Activated naive CD8-positive, alpha-beta T cell treated with anti-CD3 and anti-CD28 coated beads, Interleukin-2, amount 50 U/mL, for 24 hours (primary cell): Measurements from ENCODE around the gene MYT1.
A peak's percentile ranks its signal among the peaks of the same experiment; 100 is the strongest.

Experiments used
- ATAC-seq: fragments of 150-1000 bp; cut with Tn5 transposase; one replicate; pipeline ENCODE4 v1.10.0; 2021
- DNase-seq: peaks from one replicate; pipeline ENCODE4 v3.0.0; 2021
- H3K27ac Mint-ChIP-seq: one replicate; pipeline ENCODE4 v1.8.0; 2021; ENCODE audit warnings: mild to moderate bottlenecking, mixed read lengths
- H3K27me3 Mint-ChIP-seq: one replicate; pipeline ENCODE4 v1.8.0; 2021; ENCODE audit warnings: mixed read lengths
- H3K36me3 Mint-ChIP-seq: one replicate; pipeline ENCODE4 v1.8.0; 2021; ENCODE audit warnings: low read depth, mixed read lengths
- H3K4me1 Mint-ChIP-seq: one replicate; pipeline ENCODE4 v1.8.0; 2021; ENCODE audit warnings: mixed read lengths
- H3K4me3 Mint-ChIP-seq: one replicate; pipeline ENCODE4 v1.8.0; 2021; ENCODE audit warnings: mild to moderate bottlenecking, moderate library complexity, mixed read lengths
- H3K9me3 Mint-ChIP-seq: one replicate; pipeline ENCODE4 v1.8.0; 2021; ENCODE audit warnings: mixed read lengths

MYT1 gene

DNA sequence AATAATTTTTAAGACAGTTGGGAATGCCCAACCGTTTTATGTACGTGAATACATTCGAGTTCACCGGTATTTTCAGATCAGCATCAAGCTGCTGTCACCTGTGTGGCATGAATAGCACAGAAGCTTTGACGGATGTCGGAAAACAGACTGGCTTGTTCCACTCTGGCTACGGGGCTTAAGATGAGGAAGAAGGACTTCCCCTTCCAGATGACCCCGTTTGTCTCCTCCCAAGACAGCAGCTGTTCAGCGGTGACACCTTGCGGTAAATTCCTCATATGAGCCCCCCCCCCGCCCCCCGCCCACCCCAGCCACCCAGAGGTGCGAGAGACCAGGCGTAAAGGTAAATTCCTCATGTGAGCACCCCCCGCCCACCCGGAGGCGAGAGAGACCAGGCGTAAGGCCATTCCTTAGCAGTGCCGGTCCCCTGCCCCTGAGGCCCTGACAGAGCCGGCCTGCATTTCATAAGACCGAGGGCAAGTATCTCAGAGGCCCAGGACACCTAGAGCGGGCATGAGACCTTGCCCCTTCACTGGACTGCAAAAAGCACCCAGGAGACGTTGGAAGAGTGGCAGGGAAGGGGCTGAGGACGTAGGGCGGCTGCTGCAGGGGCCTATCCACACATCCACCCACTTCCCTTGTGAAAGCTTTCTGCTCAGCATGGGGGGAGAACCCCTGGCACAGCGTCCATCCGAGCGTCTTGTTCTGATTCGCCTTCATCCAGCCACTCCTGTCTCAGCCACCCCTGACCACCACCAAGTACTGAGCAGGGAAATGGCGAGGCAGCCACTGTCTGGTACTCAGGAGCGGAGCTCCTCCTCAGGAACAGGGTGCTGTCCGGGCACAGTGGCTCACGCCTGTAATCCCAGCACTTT, 84.0 kb downstream of the MYT1 start:
- no peaks in the 10 kb centered on the region for H3K4me1 Mint-ChIP-seq
- peaks cover 4% of the 10 kb centered on the region for H3K27me3 Mint-ChIP-seq
- H3K9me3 Mint-ChIP-seq, result no peaks in the 10 kb centered on the region
- H3K36me3 Mint-ChIP-seq, result no peaks in the 10 kb centered on the region
- DNase-seq (no peak), ATAC-seq (no peak)
- no peak overlapping the region for H3K4me3 Mint-ChIP-seq
- H3K27ac Mint-ChIP-seq, result no peak overlapping the region

DNA sequence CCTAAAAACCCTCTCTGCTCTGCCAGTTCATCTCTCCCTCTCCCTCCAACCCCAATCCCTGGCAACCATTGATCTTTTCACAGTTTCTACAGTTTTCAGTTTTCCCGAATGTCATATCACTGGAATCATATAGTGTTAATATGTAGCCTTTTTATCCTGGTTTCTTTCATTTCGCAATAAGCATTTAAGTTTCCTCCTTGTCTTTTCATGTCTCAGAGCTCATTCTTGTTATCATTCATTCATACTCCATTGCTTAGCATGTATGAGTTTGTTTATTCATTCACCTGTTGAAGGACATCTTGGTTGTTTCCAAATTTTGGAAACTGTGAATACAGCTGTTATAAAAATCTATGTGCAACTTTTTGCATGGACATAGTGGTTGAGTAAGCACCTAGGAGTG, 85.8 kb downstream of the MYT1 start:
- H3K27ac Mint-ChIP-seq, result no peak overlapping the region
- no peak for DNase-seq
- peaks cover 5% of the 10 kb centered on the region for H3K4me1 Mint-ChIP-seq
- no peaks in the 10 kb centered on the region for H3K9me3 Mint-ChIP-seq
- H3K36me3 Mint-ChIP-seq, result no peaks in the 10 kb centered on the region
- H3K27me3 Mint-ChIP-seq, result peaks cover 4% of the 10 kb centered on the region
- no peak overlapping the region for H3K4me3 Mint-ChIP-seq
- ATAC-seq, result no peak

DNA sequence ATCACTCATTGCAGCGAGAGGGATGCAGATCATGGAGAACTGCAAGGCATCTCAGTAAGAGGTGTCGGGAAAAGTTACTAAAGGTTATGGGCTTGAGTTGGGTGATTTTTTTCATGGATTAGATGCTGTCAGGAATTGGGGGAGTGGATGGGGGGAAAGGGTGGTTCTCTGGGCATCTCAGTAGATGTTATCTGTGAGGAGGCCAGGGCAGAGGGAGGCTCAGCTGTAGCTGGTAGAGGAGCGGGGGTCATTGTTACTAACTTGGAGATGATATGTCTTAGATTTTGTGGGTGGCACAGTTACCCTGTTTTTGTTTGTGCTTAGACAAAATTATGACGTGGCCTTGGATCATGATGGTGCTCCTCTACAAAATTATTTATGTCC, 88.7 kb downstream of the MYT1 start:
- DNase-seq (no peak), ATAC-seq (no peak)
- H3K4me3 Mint-ChIP-seq, result no peak overlapping the region
- peaks cover 3% of the 10 kb centered on the region for H3K36me3 Mint-ChIP-seq
- H3K9me3 Mint-ChIP-seq, result no peaks in the 10 kb centered on the region
- peaks cover 25% of the 10 kb centered on the region for H3K4me1 Mint-ChIP-seq
- H3K27me3 Mint-ChIP-seq, result peaks cover 5% of the 10 kb centered on the region
- H3K27ac Mint-ChIP-seq, result no peak overlapping the region

DNA sequence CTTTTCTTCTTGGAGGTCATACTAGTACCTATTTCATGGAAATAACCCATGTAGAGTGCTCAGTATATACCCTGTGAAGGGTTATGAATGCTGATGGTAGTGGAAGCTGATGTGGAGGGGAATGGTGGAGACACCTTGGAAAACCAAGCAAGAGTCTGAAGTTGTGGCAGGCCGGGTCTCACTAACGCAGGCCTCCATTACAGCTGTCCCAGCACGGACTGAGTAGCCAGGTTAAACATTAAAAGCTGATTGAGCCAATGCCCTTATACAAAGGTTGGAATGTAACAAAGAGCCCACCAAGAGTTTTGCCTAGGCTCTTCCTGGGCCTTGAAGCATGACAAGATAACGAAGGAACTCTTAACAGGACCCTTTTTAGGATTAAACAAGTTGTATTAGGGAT, 89.2 kb downstream of the MYT1 start:
- Mint-ChIP-seq H3K4me3 (no peak overlapping the region), H3K27ac (no peak overlapping the region), H3K9me3 (no peaks in the 10 kb centered on the region), H3K36me3 (peaks cover 3% of the 10 kb centered on the region), H3K4me1 (peaks cover 30% of the 10 kb centered on the region), H3K27me3 (peaks cover 5% of the 10 kb centered on the region)
- DNase-seq (no peak), ATAC-seq (no peak)

DNA sequence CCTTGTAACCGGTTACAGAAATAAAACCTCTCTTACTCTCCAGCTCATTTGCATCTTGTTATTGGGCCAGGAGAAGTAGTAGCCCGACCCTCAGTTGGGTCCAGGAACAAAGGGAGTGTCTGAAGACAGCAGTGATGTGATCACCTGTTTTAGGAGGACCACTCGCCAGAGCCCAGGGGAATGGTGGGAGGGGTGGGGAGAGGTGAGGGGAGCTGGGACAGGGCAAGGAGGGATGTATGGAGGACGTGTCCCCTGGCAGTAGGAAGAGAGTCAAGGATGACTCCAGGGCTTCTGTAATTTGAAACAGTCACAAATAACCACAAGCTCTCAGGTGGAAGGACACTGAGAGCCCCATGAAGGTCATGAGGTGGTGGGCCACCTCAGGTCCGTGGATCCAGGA, 89.9 kb downstream of the MYT1 start:
- Mint-ChIP-seq H3K4me1 (peaks cover 36% of the 10 kb centered on the region), H3K36me3 (peaks cover 3% of the 10 kb centered on the region), H3K27ac (peak overlapping the region; percentile 87), H3K9me3 (no peaks in the 10 kb centered on the region), H3K27me3 (peaks cover 5% of the 10 kb centered on the region), H3K4me3 (peak overlapping the region; percentile 80)
- no peak for ATAC-seq
- no peak for DNase-seq

DNA sequence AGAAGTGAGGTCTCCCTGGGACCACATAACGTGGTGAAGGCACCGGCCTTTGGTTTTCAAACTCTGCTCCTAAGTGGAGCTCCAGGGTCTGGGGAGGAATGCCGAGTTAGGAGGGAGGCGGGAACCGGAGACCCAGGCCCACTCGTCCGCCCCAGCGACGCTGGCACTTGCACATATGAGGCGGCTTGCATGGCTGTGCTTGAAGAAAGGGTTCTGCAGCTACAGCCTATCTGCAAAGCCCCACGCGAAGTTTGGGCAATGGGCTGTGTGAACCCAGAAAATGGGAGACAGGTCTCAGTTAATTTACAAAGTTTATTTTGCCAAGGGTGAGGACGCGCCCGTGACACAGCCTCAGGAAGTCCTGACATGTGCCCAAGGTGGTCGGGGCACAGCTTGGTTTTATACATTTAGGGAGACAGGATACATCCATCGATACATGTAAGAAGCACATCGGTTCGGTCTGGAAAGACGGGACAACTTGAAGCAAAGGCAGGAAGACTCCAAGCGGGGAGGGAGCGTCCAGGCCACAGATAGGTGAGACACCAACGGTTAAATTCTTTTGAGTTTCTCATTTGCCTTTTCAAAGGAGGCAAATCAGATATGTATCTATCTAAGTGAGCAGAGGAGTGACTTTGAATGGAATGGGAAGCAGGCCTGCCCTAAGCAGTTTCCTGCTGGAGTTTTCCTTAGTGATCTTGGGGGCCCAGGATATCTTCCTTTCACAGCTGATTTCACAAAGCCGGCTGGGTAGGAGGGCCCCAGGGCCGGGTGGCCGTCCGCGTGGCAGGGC, 90.5 kb downstream of the MYT1 start:
- Mint-ChIP-seq H3K4me1 (peaks cover 41% of the 10 kb centered on the region), H3K4me3 (peak overlapping the region; percentile 80), H3K9me3 (no peaks in the 10 kb centered on the region), H3K27ac (peak overlapping the region; percentile 87), H3K36me3 (peaks cover 4% of the 10 kb centered on the region), H3K27me3 (peaks cover 5% of the 10 kb centered on the region)
- no peak for DNase-seq
- ATAC-seq, result no peak

DNA sequence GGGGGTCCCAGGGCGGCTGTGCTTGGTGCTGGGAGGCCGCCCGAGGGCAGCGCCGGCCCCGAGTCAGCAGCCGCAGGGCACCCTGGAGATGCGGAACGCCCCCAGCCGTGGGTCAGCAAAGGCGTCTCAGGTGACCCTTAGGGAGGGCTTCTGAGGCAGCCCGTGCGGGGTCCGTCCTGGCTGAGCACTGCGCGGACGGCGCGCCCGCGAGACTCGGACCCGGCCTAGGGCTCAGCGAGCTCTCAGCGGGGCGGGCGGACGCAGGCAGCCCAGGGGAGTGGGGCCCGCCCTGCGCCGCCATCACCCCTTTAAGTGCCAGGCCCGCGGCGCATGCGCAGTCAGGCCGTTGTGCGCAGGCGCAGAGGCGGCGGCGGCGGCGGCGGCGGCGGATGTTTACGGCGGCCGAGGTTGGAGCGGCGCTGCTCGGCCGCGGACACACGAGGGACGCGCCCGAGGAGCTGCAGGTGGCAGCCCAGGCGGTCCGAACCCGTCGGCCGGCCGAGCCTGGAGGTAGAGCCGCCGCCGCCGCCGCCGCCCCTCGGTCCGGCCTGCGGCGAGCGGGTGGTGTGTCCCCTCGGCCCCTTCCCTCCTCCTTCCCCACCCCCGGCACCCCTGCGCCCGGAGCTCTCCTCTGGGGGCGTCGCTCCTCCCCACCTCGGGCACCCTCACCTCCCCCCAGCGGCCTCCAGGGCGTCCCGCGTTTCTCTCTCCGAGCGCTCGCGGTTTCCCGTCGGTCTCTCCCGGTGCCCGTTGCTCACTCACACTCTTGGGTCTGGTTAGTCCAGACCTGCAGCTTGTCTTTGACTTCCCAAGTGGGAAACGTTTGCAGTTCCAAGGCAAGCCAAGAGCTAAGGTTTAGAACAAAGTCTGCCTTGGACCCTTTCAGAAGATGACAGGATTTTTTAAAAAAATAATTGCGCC, 91.4 kb downstream of the MYT1 start, which contains the start of gene PCMTD2:
Gene PCMTD2 (plus strand): TSS at position 388 of the 921 bp plus-strand sequence. CDS start 4,218 bp downstream, outside the sequence.
- H3K27ac Mint-ChIP-seq, result peak within 1 kb of the TSS; percentile 98
- ATAC-seq, result peak; percentile 85
- H3K36me3 Mint-ChIP-seq, result peaks cover 12% of the 10 kb centered on the region
- peak within 1 kb of the TSS; percentile 91 for H3K4me3 Mint-ChIP-seq
- H3K4me1 Mint-ChIP-seq, result peaks cover 50% of the 10 kb centered on the region
- DNase-seq, result peak; percentile 84
- H3K27me3 Mint-ChIP-seq, result peaks cover 2% of the 10 kb centered on the region
- no peaks in the 10 kb centered on the region for H3K9me3 Mint-ChIP-seq

DNA sequence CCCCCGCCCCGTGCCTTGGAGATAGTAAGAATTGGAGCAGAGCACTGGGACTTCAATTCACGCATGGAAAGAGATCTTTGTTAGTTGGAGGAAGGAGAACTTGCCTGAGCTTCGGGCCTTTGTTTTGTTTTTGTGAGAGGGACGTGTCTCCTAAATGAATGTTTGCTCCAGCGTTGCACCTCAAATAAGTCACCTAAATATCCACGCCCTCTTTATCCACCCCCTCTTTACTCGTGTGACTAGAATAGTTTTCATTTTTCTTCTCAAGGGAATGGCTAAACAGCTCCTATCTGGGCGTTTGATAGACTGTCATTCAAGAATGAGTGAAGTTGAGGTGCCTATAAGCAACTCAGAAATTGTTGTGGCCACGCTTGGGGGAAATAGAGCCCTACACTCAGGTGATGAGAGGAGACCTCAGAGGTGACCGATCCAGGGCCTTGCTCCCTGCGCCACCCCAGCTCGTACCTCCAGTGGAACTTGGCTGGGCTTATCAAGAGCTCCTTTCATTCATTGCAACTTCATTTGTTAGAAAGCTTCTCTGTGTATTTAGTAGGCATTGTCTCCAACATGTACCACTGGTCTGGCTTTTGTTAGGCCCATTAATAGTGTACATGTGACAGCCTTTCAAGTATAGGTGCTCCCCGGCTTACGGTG, 92.2 kb downstream of the MYT1 start:
- peak overlapping the region; percentile 98 for H3K27ac Mint-ChIP-seq
- peaks cover 2% of the 10 kb centered on the region for H3K27me3 Mint-ChIP-seq
- peaks cover 58% of the 10 kb centered on the region for H3K4me1 Mint-ChIP-seq
- no peak for DNase-seq
- H3K36me3 Mint-ChIP-seq, result peaks cover 13% of the 10 kb centered on the region
- H3K4me3 Mint-ChIP-seq, result peak overlapping the region; percentile 91
- H3K9me3 Mint-ChIP-seq, result no peaks in the 10 kb centered on the region
- ATAC-seq, result no peak

DNA sequence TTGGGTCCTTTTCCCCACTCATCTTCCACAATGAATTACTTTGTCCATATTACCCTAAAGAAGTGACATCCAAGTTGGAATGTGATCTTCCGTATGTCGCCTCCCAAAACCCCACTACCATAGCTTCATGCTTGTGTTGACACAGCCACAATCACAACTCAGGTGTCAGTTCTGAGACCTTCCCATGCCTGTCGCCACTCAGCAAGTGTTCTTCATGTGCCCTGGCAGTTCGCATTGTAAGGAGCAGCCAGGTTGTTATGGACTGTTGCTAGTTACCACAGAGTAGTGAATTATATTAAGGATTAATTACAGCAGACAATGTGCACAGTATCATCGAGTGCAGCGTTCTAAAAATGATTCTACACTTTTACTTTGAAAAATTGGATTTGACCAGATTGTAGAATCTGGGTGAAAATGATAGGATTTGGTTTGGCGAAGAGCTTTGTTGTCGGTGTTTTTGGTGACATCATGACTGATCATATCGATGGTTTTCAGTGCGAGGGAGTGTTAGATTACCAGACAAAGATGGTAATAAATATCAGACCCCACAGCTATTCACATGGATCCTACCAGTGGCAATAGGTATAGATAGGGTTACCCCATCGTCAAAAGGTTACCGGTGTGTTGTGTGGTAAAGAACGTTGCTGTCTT, 93.0 kb downstream of the MYT1 start:
- no peak for ATAC-seq
- Mint-ChIP-seq H3K36me3 (peaks cover 13% of the 10 kb centered on the region), H3K27me3 (peaks cover 2% of the 10 kb centered on the region), H3K4me3 (peak overlapping the region; percentile 91), H3K27ac (peak overlapping the region; percentile 98), H3K4me1 (peaks cover 62% of the 10 kb centered on the region), H3K9me3 (no peaks in the 10 kb centered on the region)
- no peak for DNase-seq

DNA sequence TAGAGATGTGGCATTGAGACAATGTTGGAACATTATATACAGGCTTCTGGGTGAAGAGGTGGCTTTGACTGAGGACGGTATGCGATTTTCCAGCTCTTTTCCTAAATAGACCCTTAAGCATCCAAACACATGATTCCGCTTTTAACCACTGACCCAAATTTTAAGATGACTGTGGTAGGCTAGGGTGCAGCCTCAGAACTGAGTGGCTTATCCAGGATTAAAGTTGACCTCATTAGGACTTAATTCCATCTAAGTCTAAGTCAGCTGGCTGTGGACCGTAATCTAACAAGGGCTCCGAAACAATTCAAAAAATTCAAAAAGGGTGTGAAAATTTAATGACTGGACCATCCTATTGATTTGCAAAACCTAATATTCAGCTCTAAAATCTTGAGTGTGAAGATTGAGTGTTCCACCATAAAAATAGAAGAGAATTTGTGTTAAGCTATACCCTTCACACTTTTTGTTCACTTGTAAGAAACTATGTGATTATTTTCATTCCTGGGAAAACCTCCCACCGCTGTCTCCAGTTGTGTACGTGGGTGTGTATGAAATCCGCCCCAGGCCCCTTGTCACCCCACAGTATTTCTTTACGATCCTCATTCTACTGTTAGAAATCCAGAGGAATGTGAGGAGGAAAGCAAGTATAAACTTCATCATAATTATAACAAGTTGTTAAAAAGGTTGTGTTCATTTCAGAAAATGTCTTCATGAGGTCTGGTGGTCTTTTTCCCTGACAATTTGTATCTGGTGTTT, 94.0 kb downstream of the MYT1 start:
- DNase-seq, result no peak
- no peak overlapping the region for H3K27ac Mint-ChIP-seq
- peaks cover 70% of the 10 kb centered on the region for H3K4me1 Mint-ChIP-seq
- H3K9me3 Mint-ChIP-seq, result no peaks in the 10 kb centered on the region
- H3K36me3 Mint-ChIP-seq, result peaks cover 13% of the 10 kb centered on the region
- peaks cover 2% of the 10 kb centered on the region for H3K27me3 Mint-ChIP-seq
- no peak overlapping the region for H3K4me3 Mint-ChIP-seq
- no peak for ATAC-seq

DNA sequence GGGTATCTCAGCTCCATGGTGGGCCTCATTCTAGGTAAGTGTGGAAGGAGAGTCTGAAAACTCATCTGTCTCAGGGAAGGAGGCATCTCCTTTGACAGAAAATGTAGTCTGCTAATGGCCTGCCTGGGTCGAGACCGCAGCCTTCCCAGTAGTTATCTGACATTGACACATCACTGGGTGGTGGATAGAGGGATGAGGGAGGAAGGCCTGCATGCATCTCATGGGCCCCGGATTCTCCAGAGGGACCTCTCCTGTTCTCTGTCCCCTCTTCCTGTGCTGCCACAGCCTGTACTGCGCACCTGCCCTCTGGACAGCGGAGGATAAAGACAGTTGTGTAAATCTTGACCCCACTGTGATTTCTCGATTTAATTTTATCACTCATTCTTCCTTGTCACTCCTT, 96.0 kb downstream of the MYT1 start:
- peaks cover 13% of the 10 kb centered on the region for H3K36me3 Mint-ChIP-seq
- DNase-seq, result no peak
- H3K9me3 Mint-ChIP-seq, result no peaks in the 10 kb centered on the region
- no peak overlapping the region for H3K4me3 Mint-ChIP-seq
- H3K27me3 Mint-ChIP-seq, result peaks cover 2% of the 10 kb centered on the region
- H3K27ac Mint-ChIP-seq, result no peak overlapping the region
- ATAC-seq, result no peak
- H3K4me1 Mint-ChIP-seq, result peaks cover 72% of the 10 kb centered on the region

DNA sequence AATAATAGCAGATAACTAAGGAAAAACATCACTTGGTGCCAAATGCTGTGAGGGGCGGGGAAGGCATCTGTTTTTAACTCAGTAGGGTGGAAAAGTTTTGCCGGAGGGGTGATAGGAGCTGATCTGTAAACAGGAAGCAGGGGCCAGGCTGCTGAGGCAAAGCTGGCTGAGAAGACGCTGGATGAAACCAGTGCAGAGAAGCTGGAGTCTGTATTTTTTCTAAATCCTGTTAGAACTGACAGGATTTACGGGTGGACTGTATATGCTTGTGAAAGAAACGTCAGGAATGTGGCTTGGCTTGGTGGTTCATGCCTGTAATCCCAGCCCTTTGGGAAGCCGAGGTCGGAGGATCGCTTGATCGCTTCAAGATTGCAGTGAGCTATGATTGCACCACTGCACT, 96.9 kb downstream of the MYT1 start:
- H3K27me3 Mint-ChIP-seq, result peaks cover 2% of the 10 kb centered on the region
- no peaks in the 10 kb centered on the region for H3K9me3 Mint-ChIP-seq
- H3K36me3 Mint-ChIP-seq, result peaks cover 12% of the 10 kb centered on the region
- H3K4me1 Mint-ChIP-seq, result peaks cover 70% of the 10 kb centered on the region
- DNase-seq, result no peak
- H3K4me3 Mint-ChIP-seq, result no peak overlapping the region
- ATAC-seq, result no peak
- peak overlapping the region; percentile 29 for H3K27ac Mint-ChIP-seq

DNA sequence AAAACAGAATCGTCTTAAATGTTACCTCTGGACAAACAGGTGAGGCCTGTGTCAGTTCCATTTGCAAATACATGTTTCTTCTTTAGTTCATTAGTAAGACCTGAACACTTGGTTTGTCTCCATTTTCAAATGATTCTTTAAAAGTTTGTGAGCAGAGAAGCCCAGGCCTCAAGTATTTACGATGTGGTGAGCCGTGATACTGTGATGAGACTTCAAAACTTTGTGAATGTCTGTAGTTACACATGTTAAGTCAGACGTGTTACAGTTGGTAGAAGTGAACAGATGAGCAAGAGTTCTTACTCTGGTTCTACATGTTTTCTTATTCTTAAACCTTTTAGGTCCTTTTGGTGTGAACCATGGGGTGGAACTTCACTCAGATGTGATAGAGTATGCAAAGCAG, 99.8 kb downstream of the MYT1 start:
- Mint-ChIP-seq H3K4me3 (no peak overlapping the region), H3K4me1 (peaks cover 41% of the 10 kb centered on the region)
- no peak for ATAC-seq

More for the DNA sequence above, 99.8 kb downstream of the MYT1 start:
- H3K36me3 Mint-ChIP-seq, result peaks cover 11% of the 10 kb centered on the region
- no peaks in the 10 kb centered on the region for H3K27me3 Mint-ChIP-seq
- no peaks in the 10 kb centered on the region for H3K9me3 Mint-ChIP-seq
- no peak for DNase-seq
- no peak overlapping the region for H3K27ac Mint-ChIP-seq
